ENCODE measurements around the gene PTHLH. TPM values are rescaled to one million over a fixed set of nuclear protein-coding genes. Genes with fewer than 3 reads are reported as not detected.

Gene PTHLH
- total RNA-seq, 1 experiment from 2014 or later = not detected

- ChIA-PET POLR2A (no interaction called here), CTCF (interaction anchor here (1.0 to 1.1 kb wide), 2 partner anchors 12 to 1364 kb away, joined by 3 to 6 read pairs; no protein-coding TSS in a partner anchor)
- ATAC-seq (no peak), DNase-seq (ENCODE audit: low spot score) (no peak)
- Mint-ChIP-seq H3K4me1 (peaks cover 18% of the 10 kb centered on the region), H3K9me3 (no peaks in the 10 kb centered on the region), H3K36me3 (no peaks in the 10 kb centered on the region), H3K27ac (no peak overlapping the region), H3K27me3 (ENCODE audit: low read depth) (no peaks in the 10 kb centered on the region), H3K4me3 (no peak overlapping the region)
- no peak for TF ChIP-seq NR2C2 (CRISPR knock-in tag; IDR thresholded peaks at IDR 0.05)
- TF ChIP-seq PRDM15 (CRISPR knock-in tag; IDR thresholded peaks at IDR 0.05) = no peak
- TF ChIP-seq NFE2L1 (CRISPR knock-in tag; IDR thresholded peaks at IDR 0.05) = no peak
Measured at GRCh38 chr12:27953348-27953747, 19.2 kb downstream of the PTHLH start.

GRCh38 chr12:27952510-27952909 is 20.0 kb downstream of the PTHLH start:
- Mint-ChIP-seq H3K9me3 (no peaks in the 10 kb centered on the region), H3K27ac (no peak overlapping the region), H3K27me3 (ENCODE audit: low read depth) (no peaks in the 10 kb centered on the region), H3K4me3 (no peak overlapping the region), H3K4me1 (peaks cover 18% of the 10 kb centered on the region), H3K36me3 (no peaks in the 10 kb centered on the region)
- DNase-seq (ENCODE audit: low spot score) (no peak), ATAC-seq (peak; percentile 75)
- ChIA-PET POLR2A (no interaction called here), CTCF (interaction anchor here (1.0 to 1.4 kb wide), 3 partner anchors 11 to 1365 kb away, joined by 3 to 6 read pairs (median 5); no protein-coding TSS in a partner anchor)
- no peak for TF ChIP-seq ZNF423 (CRISPR knock-in tag; IDR thresholded peaks at IDR 0.05)
- no peak for TF ChIP-seq ZMAT4 (CRISPR knock-in tag; IDR thresholded peaks at IDR 0.05)
- no peak for TF ChIP-seq NFATC4 (CRISPR knock-in tag; IDR thresholded peaks at IDR 0.05)
- TF ChIP-seq SMAD3 (CRISPR knock-in tag; IDR thresholded peaks at IDR 0.05; ENCODE audit: borderline replicate concordance) = no peak
- no peak for TF ChIP-seq ESRRA (CRISPR knock-in tag; IDR thresholded peaks at IDR 0.05; ENCODE audit: borderline replicate concordance)
- no peak for TF ChIP-seq HMGA2 (CRISPR knock-in tag; IDR thresholded peaks at IDR 0.05)
- no peak for TF ChIP-seq STAT6 (CRISPR knock-in tag; conservative IDR thresholded peaks at IDR 0.05; ENCODE audit: low read depth)
- TF ChIP-seq ZNF532 (CRISPR knock-in tag; IDR thresholded peaks at IDR 0.05; ENCODE audit: borderline replicate concordance) = no peak
- TF ChIP-seq E2F5 (CRISPR knock-in tag; IDR thresholded peaks at IDR 0.05) = no peak
- no peak for TF ChIP-seq CREB1 (CRISPR knock-in tag; IDR thresholded peaks at IDR 0.05)
- TF ChIP-seq FOXJ3 (CRISPR knock-in tag; IDR thresholded peaks at IDR 0.05; ENCODE audit: borderline replicate concordance) = no peak
- TF ChIP-seq JUN (CRISPR knock-in tag; IDR thresholded peaks at IDR 0.05) = no peak
- no peak for TF ChIP-seq CBFB (CRISPR knock-in tag; IDR thresholded peaks at IDR 0.05; ENCODE audit: low read depth)
- TF ChIP-seq RORB (CRISPR knock-in tag; IDR thresholded peaks at IDR 0.05) = no peak
- TF ChIP-seq ETV6 (CRISPR knock-in tag; IDR thresholded peaks at IDR 0.05) = no peak
- no peak for TF ChIP-seq ZNF317 (CRISPR knock-in tag; IDR thresholded peaks at IDR 0.05; ENCODE audit: borderline replicate concordance, low read depth)
- TF ChIP-seq NFE2L1 (CRISPR knock-in tag; IDR thresholded peaks at IDR 0.05) = no peak
- no peak for TF ChIP-seq MXD4 (CRISPR knock-in tag; IDR thresholded peaks at IDR 0.05; ENCODE audit: borderline replicate concordance)
- TF ChIP-seq NR1H2 (CRISPR knock-in tag; IDR thresholded peaks at IDR 0.05) = no peak
